ENCODE measurements around the gene ARHGDIG.
A peak's percentile ranks its signal among the peaks of the same experiment; 100 is the strongest.

ARHGDIG gene

GRCh38 chr16:297832-298231 lies 17.4 kb downstream of the ARHGDIG start:
- no peak for DNase-seq (ENCODE audit: low spot score)

- DNase-seq (ENCODE audit: low spot score) = no peak
Observed at GRCh38 chr16:301235-301634, 20.8 kb downstream of the ARHGDIG start.

DNA sequence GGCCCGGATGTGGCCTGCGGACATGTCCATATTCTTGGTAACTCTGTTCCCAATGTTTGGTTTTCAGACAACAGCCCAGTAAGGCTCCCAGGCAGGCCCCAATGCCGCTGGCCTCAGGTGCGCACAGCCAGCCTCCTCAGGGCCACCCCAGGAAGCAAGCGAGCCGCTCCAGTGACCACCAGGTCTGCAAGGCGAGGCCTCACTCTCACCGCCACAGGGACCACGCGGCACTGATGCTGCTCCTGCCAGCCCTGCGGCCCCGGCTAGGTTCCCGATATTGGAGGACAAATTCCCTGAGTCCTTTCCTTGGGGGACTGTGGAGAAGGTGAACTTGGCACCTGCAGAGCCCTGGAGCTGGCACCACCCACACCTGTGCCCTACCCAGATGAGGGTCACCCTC lies 21.6 kb downstream of the ARHGDIG start:
- no peak for DNase-seq (ENCODE audit: low spot score)

GRCh38 chr16:303760-304505 lies 23.5 kb downstream of the ARHGDIG start:
- DNase-seq (ENCODE audit: low spot score) = no peak

- DNase-seq (ENCODE audit: low spot score) = no peak
Observed at GRCh38 chr16:305916-306626, 25.7 kb downstream of the ARHGDIG start.

GRCh38 chr16:306911-307370 lies 26.6 kb downstream of the ARHGDIG start:
- no peak for DNase-seq (ENCODE audit: low spot score)

- no peak for DNase-seq (ENCODE audit: low spot score)
Observed at GRCh38 chr16:307691-308312, 27.4 kb downstream of the ARHGDIG start.

GRCh38 chr16:309476-309875 lies 29.1 kb downstream of the ARHGDIG start:
- DNase-seq (ENCODE audit: low spot score) = no peak

DNA sequence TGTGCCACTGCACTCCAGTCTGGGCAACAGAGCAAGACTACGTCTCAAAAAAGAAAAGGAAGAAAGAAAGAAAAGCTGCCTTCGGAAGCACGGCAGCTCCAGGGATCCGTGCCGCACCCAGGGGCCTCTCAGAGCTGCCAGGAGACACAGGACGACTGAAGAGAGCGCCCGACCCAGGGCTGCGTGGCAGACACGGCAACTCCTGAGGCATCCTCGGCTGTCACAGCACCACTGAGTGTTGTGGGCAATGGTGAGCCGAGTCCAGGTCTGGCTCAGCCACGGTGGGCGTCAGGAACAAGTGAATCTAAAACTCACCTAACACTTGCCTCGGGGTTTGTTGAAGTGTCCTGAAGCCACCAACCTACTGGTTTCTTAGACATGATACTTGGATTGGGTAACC lies 31.3 kb downstream of the ARHGDIG start:
- no peak for DNase-seq (ENCODE audit: low spot score)

DNA sequence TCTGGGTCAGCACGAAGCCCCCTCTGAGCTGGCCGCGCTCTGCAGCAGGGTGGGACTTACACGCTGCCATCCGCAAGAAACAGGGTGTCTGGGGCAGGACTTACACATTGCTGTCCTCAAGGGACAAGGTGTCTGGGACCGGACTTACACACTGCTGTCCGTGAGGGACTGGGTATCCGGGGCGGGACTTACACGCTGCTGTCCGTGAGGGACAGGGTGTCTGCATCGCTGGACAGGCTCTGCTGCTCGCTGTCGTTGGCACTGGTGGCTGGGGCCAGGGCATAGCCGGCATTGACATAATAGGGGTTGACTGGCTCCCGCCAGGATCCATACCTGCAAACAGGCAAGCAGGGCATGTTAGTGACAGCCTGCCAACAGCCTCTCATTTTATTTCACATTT lies 34.0 kb downstream of the ARHGDIG start:
- DNase-seq (ENCODE audit: low spot score) = no peak

GRCh38 chr16:314795-315299 lies 34.5 kb downstream of the ARHGDIG start:
- DNase-seq (ENCODE audit: low spot score) = no peak

DNA sequence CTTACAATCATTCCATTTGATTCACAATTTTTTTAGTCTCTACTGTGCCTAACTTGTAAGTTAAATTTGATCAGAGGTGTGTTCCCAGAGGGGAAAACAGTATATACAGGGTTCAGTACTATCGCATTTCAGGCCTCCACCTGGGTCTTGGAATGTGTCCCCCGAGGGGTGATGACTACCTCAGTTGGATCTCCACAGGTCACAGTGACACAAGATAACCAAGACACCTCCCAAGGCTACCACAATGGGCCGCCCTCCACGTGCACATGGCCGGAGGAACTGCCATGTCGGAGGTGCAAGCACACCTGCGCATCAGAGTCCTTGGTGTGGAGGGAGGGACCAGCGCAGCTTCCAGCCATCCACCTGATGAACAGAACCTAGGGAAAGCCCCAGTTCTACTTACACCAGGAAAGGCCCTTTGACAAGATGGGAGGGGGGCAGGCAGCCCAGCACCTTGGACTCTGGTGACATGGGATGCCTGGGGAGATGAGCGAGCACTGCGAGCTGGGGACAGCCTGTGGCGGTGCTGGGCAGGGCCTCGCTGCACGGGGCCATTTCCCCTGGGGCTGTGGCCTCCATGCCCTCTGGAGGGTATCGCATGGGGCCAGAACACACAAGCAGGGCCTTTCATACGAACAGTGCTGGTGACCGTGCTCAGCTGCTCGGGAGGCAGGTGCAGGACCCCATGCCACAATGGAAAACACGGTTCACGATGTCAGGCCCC lies 36.5 kb downstream of the ARHGDIG start:
- DNase-seq (ENCODE audit: low spot score) = no peak

DNA sequence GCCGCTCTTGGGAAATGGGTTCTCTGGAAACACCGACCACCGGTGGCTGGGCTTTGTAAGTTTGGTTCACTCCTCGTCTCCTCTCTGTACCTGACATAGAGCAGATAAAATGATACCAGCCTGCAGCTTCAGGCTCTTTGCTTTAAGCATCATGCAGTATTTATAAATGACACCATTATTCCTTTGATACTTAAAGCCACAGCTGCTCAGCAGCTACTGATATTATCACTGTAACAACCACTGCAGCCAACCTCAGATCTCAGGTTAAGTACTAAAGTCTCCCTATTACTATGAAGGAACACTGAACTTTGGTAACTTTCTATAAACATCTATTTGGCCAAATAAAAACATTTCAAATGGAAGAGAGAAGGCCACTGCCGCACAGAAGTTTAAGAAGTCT lies 37.2 kb downstream of the ARHGDIG start:
- no peak for DNase-seq (ENCODE audit: low spot score)

DNA sequence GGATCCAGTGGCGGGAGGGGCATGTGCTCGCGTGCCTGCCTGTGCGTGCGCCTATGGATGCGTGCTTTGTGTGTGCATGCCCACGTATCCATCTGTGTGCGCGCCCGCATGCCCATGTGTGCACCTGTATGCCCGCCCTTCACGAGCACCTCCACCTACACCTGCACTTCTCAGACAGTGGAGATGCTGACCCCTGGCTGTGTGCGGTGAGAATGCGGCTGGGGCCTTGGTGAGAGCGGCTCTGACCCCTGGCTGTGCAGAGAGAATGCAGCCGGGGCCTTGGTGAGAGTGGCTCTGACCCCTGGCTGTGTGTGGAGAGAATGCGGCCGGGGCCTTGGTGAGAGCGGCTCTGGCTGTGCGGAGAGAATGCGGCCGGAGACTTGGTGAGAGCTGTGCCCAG lies 38.2 kb downstream of the ARHGDIG start:
- no peak for DNase-seq (ENCODE audit: low spot score)

GRCh38 chr16:320206-320605 lies 39.8 kb downstream of the ARHGDIG start:
- no peak for DNase-seq (ENCODE audit: low spot score)

- DNase-seq (ENCODE audit: low spot score) = no peak
Observed at GRCh38 chr16:321532-321931, 41.1 kb downstream of the ARHGDIG start.

GRCh38 chr16:322476-323143 lies 42.2 kb downstream of the ARHGDIG start:
- no peak for DNase-seq (ENCODE audit: low spot score)

GRCh38 chr16:324201-324450 lies 43.7 kb downstream of the ARHGDIG start:
- DNase-seq (ENCODE audit: low spot score) = no peak

GRCh38 chr16:324451-325334 lies 44.3 kb downstream of the ARHGDIG start:
- peak; percentile 66 for DNase-seq (ENCODE audit: low spot score)

GRCh38 chr16:325375-326145 lies 45.2 kb downstream of the ARHGDIG start:
- DNase-seq (ENCODE audit: low spot score) = no peak

Data from hematopoietic multipotent progenitor cell treated with erythropoietin and hydrocortisone succinate and interleukin-3 and kit ligand, for 17 days (in vitro differentiated cells).